ENCODE data around the gene LINGO4.

Gene LINGO4

DNA sequence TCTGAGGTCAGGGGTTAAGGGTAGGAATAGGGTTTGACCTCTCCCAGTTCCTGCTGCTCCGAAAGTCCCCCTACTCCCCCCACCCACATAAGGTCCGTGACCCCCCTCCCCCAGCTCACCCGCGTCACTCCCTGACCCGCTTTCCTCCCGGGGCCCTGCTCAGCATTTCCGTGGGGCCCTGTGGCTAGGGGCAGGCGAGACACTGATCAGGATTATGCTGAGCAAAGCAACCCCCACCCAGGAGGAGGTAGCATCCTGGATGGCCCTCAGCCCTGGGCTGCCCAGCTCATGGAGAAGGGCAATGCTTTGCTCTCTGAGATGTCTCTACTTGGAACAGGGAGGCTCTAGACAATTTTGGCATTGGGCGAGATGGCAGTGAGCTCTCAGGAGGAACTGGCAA lies 22.6 kb upstream of the LINGO4 start:
- Histone ChIP-seq H2BK12ac (ENCODE audit: low read length) (peak overlapping the region; percentile 99), H3K9me3 (replicated peaks in 1 of 2; ENCODE audit: control insufficient read depth in 2 of 2, insufficient read depth in 1 of 2, low read depth in 1 of 2, low read length in 2 of 2) (no peaks in the 10 kb centered on the region), H2BK120ac (ENCODE audit: low read depth, low read length) (no peak overlapping the region), H2BK5ac (ENCODE audit: low read length) (peak overlapping the region; percentile 39), H3K14ac (ENCODE audit: low read length) (peak overlapping the region; percentile 89), H3K18ac (ENCODE audit: low read length) (peak overlapping the region; percentile 97), H3K27me3 (ENCODE audit: control insufficient read depth in 3 of 3, insufficient read depth in 3 of 3, low read depth in 1 of 3, low read length in 3 of 3) (peaks cover 0 to 58% (median 0%) of the 10 kb centered on the region in 3 experiments), H3K4me3 (ENCODE audit: low read length in 2 of 2) (no peak overlapping the region), H2BK15ac (ENCODE audit: low read length) (peak overlapping the region; percentile 94), H3K23ac (ENCODE audit: low read depth, low read length, poor library complexity) (no peak overlapping the region), H2AFZ (ENCODE audit: low read length) (peak overlapping the region; percentile 0), H3K36me3 (replicated peaks in 1 of 2; ENCODE audit: control insufficient read depth in 2 of 2, insufficient read depth in 2 of 2, low read length in 2 of 2) (no peaks in the 10 kb centered on the region), H4K8ac (ENCODE audit: low read depth, low read length) (peak overlapping the region; percentile 43), H3K4me1 (ENCODE audit: control insufficient read depth in 2 of 2, insufficient read depth in 1 of 2, low read depth in 1 of 2, low read length in 2 of 2) (peaks cover 18 to 23% of the 10 kb centered on the region in 2 donors), H3K27ac (replicated peaks; ENCODE audit: low read length) (no peak overlapping the region), H2AK5ac (ENCODE audit: low read depth, low read length) (peak overlapping the region; percentile 97), H3K4ac (ENCODE audit: low read length) (no peak overlapping the region), H3K4me2 (ENCODE audit: insufficient read depth, low read length, poor library complexity, severe bottlenecking) (no peak overlapping the region), H3K79me1 (ENCODE audit: low read depth, low read length) (no peaks in the 10 kb centered on the region), H4K91ac (ENCODE audit: low read depth, low read length, poor library complexity) (no peak overlapping the region), H3K9ac (ENCODE audit: low read depth, low read length, poor library complexity) (peak overlapping the region; percentile 63)
- WGBS, 2 donors (ENCODE audit: extremely low coverage in 2 of 2, insufficient read length in 2 of 2, insufficient replicate concordance in 1 of 2): no CpG with 5 or more reads among the region's 9 CpGs
- DNase-seq (ENCODE audit: low spot score): no peak

DNA sequence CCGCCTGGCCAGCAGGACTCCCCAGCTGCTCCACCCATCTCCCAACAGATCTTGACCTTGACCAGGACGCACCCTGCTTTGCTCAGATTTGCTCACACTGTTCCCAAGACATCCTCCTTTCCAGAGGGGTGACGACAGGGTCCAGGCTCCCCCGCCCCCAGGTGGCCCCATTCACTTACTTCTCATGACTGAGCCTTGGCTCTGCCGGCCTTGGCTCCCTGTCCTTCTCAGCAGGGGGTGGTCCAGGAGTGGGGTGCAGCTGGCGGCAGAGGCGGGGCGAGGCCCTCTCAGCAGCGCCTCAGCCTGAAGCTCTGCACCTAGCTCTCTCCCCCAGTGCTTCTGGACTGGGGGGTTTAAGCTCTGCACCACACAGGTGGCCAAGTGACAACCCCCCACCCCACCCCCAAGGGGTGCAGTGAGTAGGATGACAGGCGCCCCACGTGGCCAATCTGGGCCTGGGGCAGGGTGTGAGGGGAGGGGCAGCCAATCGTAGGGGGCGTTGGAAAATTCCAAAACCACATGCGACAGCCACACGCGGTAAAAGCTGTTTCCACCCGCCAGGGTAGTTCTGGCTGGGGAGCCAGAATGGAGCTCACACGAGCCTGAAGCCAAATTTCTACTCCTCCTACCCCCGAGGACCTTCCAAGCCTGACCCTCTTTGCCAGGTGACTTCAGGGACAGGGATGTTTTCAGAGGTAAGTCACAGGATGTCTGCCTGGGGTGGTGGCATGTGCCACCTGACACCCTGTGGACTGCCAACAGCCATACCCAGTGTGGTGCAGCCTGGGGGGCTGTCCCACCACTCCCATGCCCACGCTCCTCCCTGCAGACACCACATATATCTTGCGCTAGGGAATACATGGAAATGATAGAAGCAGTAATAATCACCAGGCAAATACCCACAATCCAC lies 20.8 kb upstream of the LINGO4 start:
- no peak overlapping the region for H3K9ac ChIP-seq (ENCODE audit: low read depth, low read length, poor library complexity)
- H3K4ac ChIP-seq (ENCODE audit: low read length): no peak overlapping the region
- peaks cover 0 to 57% (median 0%) of the 10 kb centered on the region in 3 experiments for H3K27me3 ChIP-seq (ENCODE audit: control insufficient read depth in 3 of 3, insufficient read depth in 3 of 3, low read depth in 1 of 3, low read length in 3 of 3)
- H3K4me1 ChIP-seq (ENCODE audit: control insufficient read depth in 2 of 2, insufficient read depth in 1 of 2, low read depth in 1 of 2, low read length in 2 of 2): peaks cover 18 to 27% of the 10 kb centered on the region in 2 donors
- WGBS, 2 donors (ENCODE audit: extremely low coverage in 2 of 2, insufficient read length in 2 of 2, insufficient replicate concordance in 1 of 2): no CpG with 5 or more reads among the region's 21 CpGs
- peak overlapping the region; percentile 17 for H3K14ac ChIP-seq (ENCODE audit: low read length)
- no peak overlapping the region for H3K4me2 ChIP-seq (ENCODE audit: insufficient read depth, low read length, poor library complexity, severe bottlenecking)
- H2AFZ ChIP-seq (ENCODE audit: low read length): no peak overlapping the region
- H3K18ac ChIP-seq (ENCODE audit: low read length): peak overlapping the region; percentile 35
- H3K36me3 ChIP-seq (replicated peaks in 1 of 2; ENCODE audit: control insufficient read depth in 2 of 2, insufficient read depth in 2 of 2, low read length in 2 of 2): no peaks in the 10 kb centered on the region
- H3K9me3 ChIP-seq (replicated peaks in 1 of 2; ENCODE audit: control insufficient read depth in 2 of 2, insufficient read depth in 1 of 2, low read depth in 1 of 2, low read length in 2 of 2): no peaks in the 10 kb centered on the region
- H2AK5ac ChIP-seq (ENCODE audit: low read depth, low read length): no peak overlapping the region
- H2BK12ac ChIP-seq (ENCODE audit: low read length): no peak overlapping the region
- no peak for DNase-seq (ENCODE audit: low spot score)
- no peak overlapping the region for H4K91ac ChIP-seq (ENCODE audit: low read depth, low read length, poor library complexity)
- no peak overlapping the region for H3K27ac ChIP-seq (replicated peaks; ENCODE audit: low read length)
- no peaks in the 10 kb centered on the region for H3K79me1 ChIP-seq (ENCODE audit: low read depth, low read length)
- no peak overlapping the region for H3K23ac ChIP-seq (ENCODE audit: low read depth, low read length, poor library complexity)
- no peak overlapping the region for H2BK120ac ChIP-seq (ENCODE audit: low read depth, low read length)
- H4K8ac ChIP-seq (ENCODE audit: low read depth, low read length): no peak overlapping the region
- no peak overlapping the region for H3K4me3 ChIP-seq (ENCODE audit: low read length in 2 of 2)
- peak overlapping the region; percentile 50 for H2BK15ac ChIP-seq (ENCODE audit: low read length)
- peak overlapping the region; percentile 58 for H2BK5ac ChIP-seq (ENCODE audit: low read length)

DNA sequence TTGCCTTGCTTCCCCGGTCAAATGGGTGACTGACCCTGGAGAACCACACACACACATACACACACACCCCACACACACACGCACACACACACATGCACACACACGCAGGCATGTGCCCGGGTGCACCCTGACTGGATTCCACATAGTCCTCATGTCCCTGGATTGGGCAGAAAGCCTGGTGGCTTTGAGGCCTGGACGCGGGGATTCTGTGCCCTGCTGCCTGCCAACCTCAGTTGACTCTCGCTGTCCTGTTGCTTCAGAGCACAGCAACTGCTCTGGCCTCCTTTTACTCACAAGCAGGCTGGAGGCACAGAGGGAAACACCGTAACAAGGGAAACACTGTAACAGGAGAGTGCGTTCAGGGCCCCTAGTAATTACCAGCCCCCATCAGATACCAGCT lies 20.0 kb upstream of the LINGO4 start:
- H3K27me3 ChIP-seq (ENCODE audit: control insufficient read depth in 3 of 3, insufficient read depth in 3 of 3, low read depth in 1 of 3, low read length in 3 of 3): peaks cover 0 to 62% (median 0%) of the 10 kb centered on the region in 3 experiments
- no peaks in the 10 kb centered on the region for H3K36me3 ChIP-seq (replicated peaks in 1 of 2; ENCODE audit: control insufficient read depth in 2 of 2, insufficient read depth in 2 of 2, low read length in 2 of 2)
- H3K9me3 ChIP-seq (replicated peaks in 1 of 2; ENCODE audit: control insufficient read depth in 2 of 2, insufficient read depth in 1 of 2, low read depth in 1 of 2, low read length in 2 of 2): no peaks in the 10 kb centered on the region
- no peak overlapping the region for H3K14ac ChIP-seq (ENCODE audit: low read length)
- H3K23ac ChIP-seq (ENCODE audit: low read depth, low read length, poor library complexity): no peak overlapping the region
- no peak overlapping the region for H4K91ac ChIP-seq (ENCODE audit: low read depth, low read length, poor library complexity)
- H3K27ac ChIP-seq (replicated peaks; ENCODE audit: low read length): no peak overlapping the region
- H3K18ac ChIP-seq (ENCODE audit: low read length): peak overlapping the region; percentile 27
- no peak overlapping the region for H2BK120ac ChIP-seq (ENCODE audit: low read depth, low read length)
- H2AFZ ChIP-seq (ENCODE audit: low read length): no peak overlapping the region
- no peak overlapping the region for H2AK5ac ChIP-seq (ENCODE audit: low read depth, low read length)
- no peak overlapping the region for H3K4me2 ChIP-seq (ENCODE audit: insufficient read depth, low read length, poor library complexity, severe bottlenecking)
- H3K4ac ChIP-seq (ENCODE audit: low read length): no peak overlapping the region
- H2BK12ac ChIP-seq (ENCODE audit: low read length): no peak overlapping the region
- no peak overlapping the region for H3K4me3 ChIP-seq (ENCODE audit: low read length in 2 of 2)
- H2BK15ac ChIP-seq (ENCODE audit: low read length): peak overlapping the region; percentile 76
- WGBS, 2 donors (ENCODE audit: extremely low coverage in 2 of 2, insufficient read length in 2 of 2, insufficient replicate concordance in 1 of 2): no CpG with 5 or more reads among the region's 9 CpGs
- DNase-seq (ENCODE audit: low spot score): no peak
- peaks cover 18 to 26% of the 10 kb centered on the region in 2 donors for H3K4me1 ChIP-seq (ENCODE audit: control insufficient read depth in 2 of 2, insufficient read depth in 1 of 2, low read depth in 1 of 2, low read length in 2 of 2)
- no peak overlapping the region for H3K9ac ChIP-seq (ENCODE audit: low read depth, low read length, poor library complexity)
- no peak overlapping the region for H4K8ac ChIP-seq (ENCODE audit: low read depth, low read length)
- H3K79me1 ChIP-seq (ENCODE audit: low read depth, low read length): no peaks in the 10 kb centered on the region
- no peak overlapping the region for H2BK5ac ChIP-seq (ENCODE audit: low read length)

DNA sequence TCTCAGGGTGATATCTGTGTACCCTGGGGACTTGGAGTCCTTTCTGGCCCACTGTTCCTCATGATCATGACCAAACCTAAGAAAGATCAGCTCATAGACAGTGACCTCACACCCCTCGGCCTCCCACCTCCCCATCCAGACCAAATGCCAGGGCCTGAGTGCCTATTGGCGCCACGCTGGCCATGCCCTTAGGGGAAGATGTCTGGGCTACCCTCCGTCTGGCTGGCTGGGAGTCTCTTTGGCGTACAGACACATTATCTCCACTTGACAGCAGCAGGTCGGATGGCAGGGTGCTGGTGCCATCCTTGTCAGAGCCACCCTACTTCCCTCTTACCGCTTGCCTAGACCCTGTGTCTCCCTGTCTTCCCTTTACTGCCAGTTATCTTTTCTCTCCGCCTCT lies 18.0 kb upstream of the LINGO4 start:
- Histone ChIP-seq H3K4me3 (ENCODE audit: low read length in 2 of 2) (no peak overlapping the region), H3K36me3 (replicated peaks in 1 of 2; ENCODE audit: control insufficient read depth in 2 of 2, insufficient read depth in 2 of 2, low read length in 2 of 2) (no peaks in the 10 kb centered on the region), H3K9me3 (replicated peaks in 1 of 2; ENCODE audit: control insufficient read depth in 2 of 2, insufficient read depth in 1 of 2, low read depth in 1 of 2, low read length in 2 of 2) (no peaks in the 10 kb centered on the region), H2BK12ac (ENCODE audit: low read length) (no peak overlapping the region), H3K4ac (ENCODE audit: low read length) (no peak overlapping the region), H2AK5ac (ENCODE audit: low read depth, low read length) (no peak overlapping the region), H3K27ac (replicated peaks; ENCODE audit: low read length) (no peak overlapping the region), H3K14ac (ENCODE audit: low read length) (no peak overlapping the region), H3K23ac (ENCODE audit: low read depth, low read length, poor library complexity) (no peak overlapping the region), H3K4me1 (ENCODE audit: control insufficient read depth in 2 of 2, insufficient read depth in 1 of 2, low read depth in 1 of 2, low read length in 2 of 2) (peaks cover 4 to 11% of the 10 kb centered on the region in 2 donors), H3K4me2 (ENCODE audit: insufficient read depth, low read length, poor library complexity, severe bottlenecking) (no peak overlapping the region), H3K79me1 (ENCODE audit: low read depth, low read length) (no peaks in the 10 kb centered on the region), H3K27me3 (ENCODE audit: control insufficient read depth in 3 of 3, insufficient read depth in 3 of 3, low read depth in 1 of 3, low read length in 3 of 3) (peaks cover 0 to 81% (median 0%) of the 10 kb centered on the region in 3 experiments), H2AFZ (ENCODE audit: low read length) (no peak overlapping the region), H4K8ac (ENCODE audit: low read depth, low read length) (no peak overlapping the region), H3K18ac (ENCODE audit: low read length) (no peak overlapping the region), H4K91ac (ENCODE audit: low read depth, low read length, poor library complexity) (no peak overlapping the region), H2BK5ac (ENCODE audit: low read length) (no peak overlapping the region), H3K9ac (ENCODE audit: low read depth, low read length, poor library complexity) (no peak overlapping the region), H2BK15ac (ENCODE audit: low read length) (no peak overlapping the region), H2BK120ac (ENCODE audit: low read depth, low read length) (no peak overlapping the region)
- no peak for DNase-seq (ENCODE audit: low spot score)
- no CpG with 5 or more reads among the region's 8 CpGs for WGBS, 2 donors (ENCODE audit: extremely low coverage in 2 of 2, insufficient read length in 2 of 2, insufficient replicate concordance in 1 of 2)

Measured in neuronal stem cell (in vitro differentiated cells).